Measurements from ENCODE around the gene TECPR1. TPM values are rescaled to one million over a fixed set of nuclear protein-coding genes. Genes with fewer than 3 reads are reported as not detected.

Gene TECPR1
- total and polyA plus RNA-seq, 4 donors, result 16.7 to 73.6 (median 31.8) TPM

GRCh38 chr7:98289333-98289875 is 37.4 kb upstream of the TECPR1 start:
- Histone ChIP-seq H3K4me3 (no peak overlapping the region), H3K36me3 (ENCODE audit: control insufficient read depth in 4 of 4, insufficient read depth in 4 of 4, low read length in 4 of 4) (peaks cover 3 to 56% (median 11%) of the 10 kb centered on the region in 4 donors), H3K4me1 (ENCODE audit: control insufficient read depth in 5 of 5, insufficient read depth in 5 of 5, low read length in 5 of 5) (peaks cover 0 to 34% (median 14%) of the 10 kb centered on the region in 5 donors), H3K27ac (ENCODE audit: low read depth in 1 of 2, low read length in 1 of 2) (no peak overlapping the region), H3K9me3 (ENCODE audit: control insufficient read depth in 4 of 4, insufficient read depth in 3 of 4, low read length in 3 of 4) (peaks cover 0 to 2% (median 0%) of the 10 kb centered on the region in 4 donors), H3K9ac (ENCODE audit: insufficient read depth in 1 of 2, low read length in 2 of 2) (no peak overlapping the region), H3K27me3 (ENCODE audit: control insufficient read depth in 3 of 3, insufficient read depth in 3 of 3, low read length in 2 of 3) (no peaks in the 10 kb centered on the region)
- no peak for TF ChIP-seq CTCF (IDR thresholded peaks at IDR 0.05; ENCODE audit: control extremely low read depth, extremely low read depth)
- WGBS, 2 donors, result 90 to 91% methylated on average over 4 of the region's 4 CpGs
- ATAC-seq (ENCODE audit: insufficient read depth, low FRiP score) (no peak), DNase-seq (no peak)

GRCh38 chr7:98288064-98288823 is 36.2 kb upstream of the TECPR1 start:
- H3K9me3 ChIP-seq (ENCODE audit: control insufficient read depth in 4 of 4, insufficient read depth in 3 of 4, low read length in 3 of 4), result peaks cover 0 to 2% (median 0%) of the 10 kb centered on the region in 4 donors
- ATAC-seq (ENCODE audit: insufficient read depth, low FRiP score) (no peak), DNase-seq (no peak)
- TF ChIP-seq CTCF (IDR thresholded peaks at IDR 0.05; ENCODE audit: control extremely low read depth, extremely low read depth), result no peak
- H3K36me3 ChIP-seq (ENCODE audit: control insufficient read depth in 4 of 4, insufficient read depth in 4 of 4, low read length in 4 of 4), result peaks cover 3 to 55% (median 11%) of the 10 kb centered on the region in 4 donors
- H3K9ac ChIP-seq (ENCODE audit: insufficient read depth in 1 of 2, low read length in 2 of 2), result no peak overlapping the region
- peak overlapping the region in 1 of 2 donors; percentile 62 for H3K27ac ChIP-seq (ENCODE audit: low read depth in 1 of 2, low read length in 1 of 2)
- H3K4me1 ChIP-seq (ENCODE audit: control insufficient read depth in 5 of 5, insufficient read depth in 5 of 5, low read length in 5 of 5), result peaks cover 0 to 39% (median 15%) of the 10 kb centered on the region in 5 donors
- no peak overlapping the region for H3K4me3 ChIP-seq
- WGBS, 2 donors, result 49 to 53% methylated on average over 12 of the region's 12 CpGs
- H3K27me3 ChIP-seq (ENCODE audit: control insufficient read depth in 3 of 3, insufficient read depth in 3 of 3, low read length in 2 of 3), result no peaks in the 10 kb centered on the region

- Histone ChIP-seq H3K4me3 (no peak overlapping the region), H3K27ac (ENCODE audit: low read depth in 1 of 2, low read length in 1 of 2) (peak overlapping the region in 1 of 2 donors; percentile 95), H3K9me3 (ENCODE audit: control insufficient read depth in 4 of 4, insufficient read depth in 3 of 4, low read length in 3 of 4) (peaks cover 0 to 2% (median 0%) of the 10 kb centered on the region in 4 donors), H3K36me3 (ENCODE audit: control insufficient read depth in 4 of 4, insufficient read depth in 4 of 4, low read length in 4 of 4) (peaks cover 3 to 53% (median 9%) of the 10 kb centered on the region in 4 donors), H3K27me3 (ENCODE audit: control insufficient read depth in 3 of 3, insufficient read depth in 3 of 3, low read length in 2 of 3) (no peaks in the 10 kb centered on the region), H3K4me1 (ENCODE audit: control insufficient read depth in 5 of 5, insufficient read depth in 5 of 5, low read length in 5 of 5) (peaks cover 0 to 41% (median 20%) of the 10 kb centered on the region in 5 donors), H3K9ac (ENCODE audit: insufficient read depth in 1 of 2, low read length in 2 of 2) (no peak overlapping the region)
- ATAC-seq (ENCODE audit: insufficient read depth, low FRiP score) (no peak), DNase-seq (no peak)
- 71 to 81% methylated on average over 14 of the region's 14 CpGs for WGBS, 2 donors
- TF ChIP-seq CTCF (IDR thresholded peaks at IDR 0.05; ENCODE audit: control extremely low read depth, extremely low read depth), result no peak
These were observed 35.5 kb upstream of the TECPR1 start for GRCh38 chr7:98287486-98287959.
